A549 (cell line): Measurements from ENCODE around the gene EHF. TPM values are rescaled to one million over a fixed set of nuclear protein-coding genes. Genes with fewer than 3 reads are reported as not detected.

Experiments used
- ATAC-seq, 2 experiments: fragments of 200-7000 bp in 1 of 2; fragments of >200 bp in 1 of 2; cut with Nextera tagmentation in 1 of 2; cut with Tn5 transposase in 1 of 2; 3 replicates each; pipeline versions ENCODE4 v1.8.0 to v1.9.1; 2018 to 2020; ENCODE audit warnings: mild to moderate bottlenecking in 1 of 2, moderate library complexity in 1 of 2
- CTCF ChIA-PET: fragments of 300-600 bp; sonication (Branson Sonifier 250); formaldehyde crosslinking; extraction: SDS; loops from one replicate; lab custom pipeline; 2021; ENCODE audit warnings: antibody characterized with exemption, inconsistent platforms; lab: Yijun Ruan, JAX
- POLR2A ChIA-PET: fragments of 350-600 bp; formaldehyde crosslinking; extraction: SDS; loops from one replicate; lab custom pipeline; 2021; ENCODE audit warnings: antibody characterized with exemption, inconsistent platforms; lab: Yijun Ruan, JAX
- DNase-seq, 2 experiments: peaks; one replicate each; pipeline versions ENCODE4 v3.0.0 to v3.0.0-alpha.2; 2011 to 2016; ENCODE audit warnings: low read depth in 1 of 2, low spot score in 1 of 2
- FAIRE-seq: peaks from 2 replicates; lab custom pipeline; 2011; peaks lifted over from hg19 to GRCh38; lab: Jason Lieb, UNC
- H3K27ac ChIP-seq, 2 experiments: fragments of >200 bp; sonication (Bioruptor Twin); formaldehyde crosslinking; 3 replicates each; pipeline ENCODE4 v1.5.1; 2016 to 2017
- H3K4me1 ChIP-seq: fragments of >200 bp; sonication (Bioruptor Twin); formaldehyde crosslinking; 3 replicates; pipeline ENCODE4 v1.6.1; 2016
- H3K4me2 ChIP-seq: fragments of >200 bp; sonication (Bioruptor Twin); formaldehyde crosslinking; 3 replicates; pipeline ENCODE4 v1.6.1; 2016
- H3K4me3 ChIP-seq: fragments of >200 bp; sonication (Bioruptor Twin); formaldehyde crosslinking; 3 replicates; pipeline ENCODE4 v1.5.1; 2016
- H3K9me3 ChIP-seq: fragments of >200 bp; sonication (Bioruptor Twin); formaldehyde crosslinking; 3 replicates; pipeline ENCODE4 v1.6.1; 2016
- CBX2 ChIP-seq: fragments of 200-600 bp; sonication (generic); IDR thresholded peaks from 2 replicates; pipeline ENCODE4 v1.6.1; 2016; ENCODE audit warnings: low read depth, mild to moderate bottlenecking, borderline replicate concordance
- CBX8 ChIP-seq: fragments of 200-600 bp; sonication (generic); IDR thresholded peaks from 2 replicates; pipeline ENCODE4 v1.6.1; 2016
- EP300 ChIP-seq, 2 experiments: fragments of >200 bp; sonication (Bioruptor Twin); formaldehyde crosslinking; IDR thresholded peaks; 2 replicates in 1 of 2; 3 replicates in 1 of 2; pipeline ENCODE4 v1.6.1; 2016 to 2017
- HEYL ChIP-seq: fragments of 250-450 bp; sonication (Bioruptor Pico); IDR thresholded peaks from 2 replicates; pipeline ENCODE4 v1.8.0; 2021; ENCODE audit warnings: mild to moderate bottlenecking, moderate library complexity
- HOXA7 ChIP-seq: fragments of 250-450 bp; sonication (Bioruptor Pico); IDR thresholded peaks from 2 replicates; pipeline ENCODE4 v1.5.0; 2020; ENCODE audit warnings: mild to moderate bottlenecking, moderate library complexity
- HOXB13 ChIP-seq: fragments of 250-450 bp; sonication (Bioruptor Pico); IDR thresholded peaks from 2 replicates; pipeline ENCODE4 v1.5.0; 2020; ENCODE audit warnings: low read depth, mild to moderate bottlenecking, moderate library complexity
- NFE2L2 ChIP-seq: fragments of 150-350 bp; conservative IDR thresholded peaks from 2 replicates; pipeline ENCODE4 v1.6.1; 2014; ENCODE audit warnings: low read length
- POLR2A ChIP-seq: IDR thresholded peaks from 2 replicates; pipeline ENCODE4 v1.6.1; 2012; ENCODE audit warnings: mild to moderate bottlenecking, low read length
- POLR2AphosphoS2 ChIP-seq: conservative IDR thresholded peaks from 2 replicates; pipeline ENCODE4 v1.6.1; 2012; ENCODE audit warnings: low read length, improper control_type of control experiment, inconsistent platforms
- RAD21 ChIP-seq, 2 experiments: fragments of >200 bp in 1 of 2; sonication (Bioruptor Twin) in 1 of 2; formaldehyde crosslinking in 1 of 2; IDR thresholded peaks in 1 of 2; conservative IDR thresholded peaks in 1 of 2; 2 replicates in 1 of 2; 3 replicates in 1 of 2; pipeline ENCODE4 v1.6.1; 2012 to 2018; ENCODE audit warnings: inconsistent platforms in 1 of 2
- RNF2 ChIP-seq: fragments of 200-600 bp; sonication (generic); IDR thresholded peaks from 2 replicates; pipeline ENCODE4 v1.6.1; 2016; ENCODE audit warnings: low read depth, mild to moderate bottlenecking, antibody characterized with exemption, moderate library complexity, borderline replicate concordance
- SREBF2 ChIP-seq: fragments of 450-650 bp; IDR thresholded peaks from 2 replicates; pipeline ENCODE4 v1.6.1; 2014; ENCODE audit warnings: mild to moderate bottlenecking, moderate library complexity
- TFCP2L1 ChIP-seq: fragments of 250-450 bp; sonication (Bioruptor Pico); IDR thresholded peaks from 2 replicates; pipeline ENCODE4 v1.5.0; 2021; ENCODE audit warnings: mild to moderate bottlenecking
- ZNF302 ChIP-seq: fragments of 250-450 bp; sonication (Bioruptor Pico); IDR thresholded peaks from 2 replicates; pipeline ENCODE4 v1.9.0; 2021; ENCODE audit warnings: inconsistent platforms, mild to moderate bottlenecking, moderate library complexity
- ZSCAN20 ChIP-seq: fragments of 250-450 bp; sonication (Bioruptor Pico); IDR thresholded peaks from 2 replicates; pipeline ENCODE4 v1.8.0; 2022; ENCODE audit warnings: mild to moderate bottlenecking, moderate library complexity
- WGBS: methylation state at CpG from one replicate; pipeline ENCODE4 v1.1.6; 2017; ENCODE audit errors: missing lambda C conversion rate; 5-methylcytosine and 5-hydroxymethylcytosine counted together
- polyA plus RNA-seq, 4 experiments: library from polyadenylated mRNA; depleted of rRNA in 3 of 4; stranded (reverse); fragments of >200 nt; fragmentation: RNase III in 1 of 4; extraction: RNeasy Plus Mini Kit Qiagen cat#74134 plus additional on column Dnase treatment in 1 of 4; gene quantifications; 2 replicates in 3 of 4; 3 replicates in 1 of 4; pipeline ENCODE4 v1.2.3, GENCODE V29; 2011 to 2017
- TF ChIP-seq, protein P1 (sequence below): fragments of >200 bp; sonication (Bioruptor Twin); formaldehyde crosslinking; IDR thresholded peaks from 2 replicates; pipeline ENCODE4 v1.6.1; 2016
- TF ChIP-seq, protein P2 (sequence below): fragments of 150-350 bp; IDR thresholded peaks from 2 replicates; pipeline ENCODE4 v1.6.1; 2014; ENCODE audit warnings: low read depth, mild to moderate bottlenecking, low read length

EHF gene
- polyA plus RNA-seq, 2 of the 4 experiments (the other 2 are of a cell fraction): 5.4 to 7.8 TPM

DNA sequence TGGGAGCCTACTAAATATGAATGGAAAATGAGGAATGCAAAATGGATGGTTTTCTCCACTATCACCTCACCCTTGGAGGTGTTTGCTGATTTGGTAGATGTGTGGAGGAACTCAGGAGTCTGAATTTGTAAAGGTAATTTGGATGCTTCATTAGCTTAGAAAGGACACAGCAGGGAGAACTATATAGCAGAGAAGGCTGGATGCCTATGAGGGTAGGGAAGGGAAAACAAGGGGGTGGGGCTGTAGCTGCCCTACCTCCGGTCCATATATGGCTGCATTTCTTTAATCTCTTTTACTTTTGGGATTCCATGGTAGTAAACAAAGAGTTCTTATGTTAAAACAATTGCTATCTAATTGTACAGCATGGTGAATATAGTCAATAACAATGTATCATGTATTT, 4.8 kb upstream of the EHF start:
- ATAC-seq: no peak
- ChIA-PET CTCF (interaction anchor here (0.9 to 2.1 kb wide), 2 partner anchors 13 to 39 kb away, joined by 3 to 6 read pairs; no protein-coding TSS in a partner anchor), POLR2A (no interaction called here)

DNA sequence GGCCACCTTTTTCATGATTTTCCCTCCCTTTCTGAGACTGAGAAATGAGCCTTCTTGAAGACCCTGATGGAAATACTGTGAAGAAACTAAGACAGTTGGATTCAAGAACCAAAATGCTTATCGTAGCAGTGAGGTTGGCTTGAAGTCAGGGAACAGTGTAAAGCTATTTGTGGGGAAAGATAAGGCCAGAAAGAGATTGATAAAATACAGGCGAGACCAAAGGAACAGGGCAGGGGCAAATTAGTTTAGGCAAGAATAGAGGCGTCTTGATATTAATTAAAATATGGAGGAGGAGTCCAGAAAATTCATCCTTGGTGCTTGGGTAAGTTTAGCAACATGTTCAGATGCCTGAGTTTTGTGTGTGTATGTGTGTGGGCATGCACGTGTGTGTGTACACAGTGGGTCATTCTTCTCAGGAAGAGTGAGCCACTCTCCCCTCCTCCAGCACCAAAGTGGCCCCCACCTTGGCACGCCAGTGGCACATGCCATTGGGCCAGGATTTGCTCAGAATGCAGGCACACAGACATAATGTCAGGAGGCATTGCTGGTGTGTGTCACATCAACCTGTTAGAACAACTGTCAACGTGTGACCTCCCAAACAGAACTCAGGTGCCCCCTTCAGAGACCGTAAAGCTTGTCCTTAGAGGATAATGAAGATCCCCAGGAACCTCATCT, 3.9 kb upstream of the EHF start:
- Histone ChIP-seq H3K27ac (peak overlapping the region in 1 of 2 experiments; percentile 47; a peak in 3 of 6 replicates), H3K4me2 (no peak overlapping the region), H3K4me1 (peaks cover 28% of the 10 kb centered on the region), H3K4me3 (no peak overlapping the region), H3K9me3 (no peaks in the 10 kb centered on the region)
- FAIRE-seq (no peak), ATAC-seq (no peak), DNase-seq (no peak)
- 83% methylated on average over 7 of the region's 7 CpGs for WGBS
- ChIA-PET CTCF (interaction anchor here (1.0 kb wide), 1 partner anchor 12 kb away, joined by 3 read pairs; no protein-coding TSS in a partner anchor), POLR2A (no interaction called here)
- TF ChIP-seq NFE2L2: no peak
- no peak for TF ChIP-seq RAD21 (conservative IDR thresholded peaks at IDR 0.05 in 1 of 2, IDR thresholded peaks at IDR 0.05 in 1 of 2)

More for the DNA sequence above, 4.8 kb upstream of the EHF start:
- no peak overlapping the region for H3K4me2 ChIP-seq
- H3K27ac ChIP-seq: peak overlapping the region in 1 of 2 experiments; percentile 32; a peak in 3 of 6 replicates
- H3K4me3 ChIP-seq: no peak overlapping the region
- peaks cover 23% of the 10 kb centered on the region for H3K4me1 ChIP-seq
- TF ChIP-seq ZNF302 (no peak), EP300 (IDR thresholded peaks at IDR 0.05) (no peak), CBX2 (no peak), ZSCAN20 (CRISPR knock-in tag) (no peak), HOXB13 (CRISPR knock-in tag) (no peak), POLR2AphosphoS2 (no peak), RAD21 (conservative IDR thresholded peaks at IDR 0.05 in 1 of 2, IDR thresholded peaks at IDR 0.05 in 1 of 2) (no peak)
- TF ChIP-seq, protein P1, sequence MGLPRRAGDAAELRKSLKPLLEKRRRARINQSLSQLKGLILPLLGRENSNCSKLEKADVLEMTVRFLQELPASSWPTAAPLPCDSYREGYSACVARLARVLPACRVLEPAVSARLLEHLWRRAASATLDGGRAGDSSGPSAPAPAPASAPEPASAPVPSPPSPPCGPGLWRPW: no peak
- H3K9me3 ChIP-seq: no peaks in the 10 kb centered on the region
- DNase-seq (no peak), FAIRE-seq (no peak)
- WGBS: 86% methylated on average over 1 of the region's 1 CpG

DNA sequence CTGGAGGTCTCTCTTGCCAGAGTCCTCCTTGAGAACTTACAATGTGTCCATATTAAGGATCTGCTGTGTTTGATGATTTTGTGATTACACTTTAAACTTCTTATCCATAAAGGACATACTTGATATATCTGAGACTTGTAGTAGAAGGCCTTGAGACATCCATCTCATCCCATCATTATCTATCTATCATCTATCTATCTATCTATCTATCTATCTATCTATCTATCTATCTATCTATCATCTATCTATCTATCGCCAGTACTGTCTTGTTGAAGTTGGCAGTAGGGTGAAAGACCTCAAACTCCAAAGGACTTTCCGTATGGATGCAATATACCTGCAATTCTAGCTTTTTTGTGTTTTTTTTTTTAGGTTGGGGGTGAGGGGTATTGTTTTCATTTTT, 2.5 kb upstream of the EHF start:
- whole genome bisulfite sequencing: 82% methylated on average over 2 of the region's 2 CpGs
- POLR2A ChIA-PET: no interaction called here
- H3K4me2 ChIP-seq: no peak overlapping the region
- CTCF ChIA-PET: no interaction called here
- ATAC-seq: no peak
- peak overlapping the region in 1 of 2 experiments; percentile 61; a peak in 3 of 6 replicates for H3K27ac ChIP-seq
- DNase-seq: no peak
- no peaks in the 10 kb centered on the region for H3K9me3 ChIP-seq
- peaks cover 23% of the 10 kb centered on the region for H3K4me1 ChIP-seq
- TF ChIP-seq RNF2: no peak
- TF ChIP-seq, all 56 proteins: peak for 0
- H3K4me3 ChIP-seq: no peak overlapping the region
- FAIRE-seq: no peak

DNA sequence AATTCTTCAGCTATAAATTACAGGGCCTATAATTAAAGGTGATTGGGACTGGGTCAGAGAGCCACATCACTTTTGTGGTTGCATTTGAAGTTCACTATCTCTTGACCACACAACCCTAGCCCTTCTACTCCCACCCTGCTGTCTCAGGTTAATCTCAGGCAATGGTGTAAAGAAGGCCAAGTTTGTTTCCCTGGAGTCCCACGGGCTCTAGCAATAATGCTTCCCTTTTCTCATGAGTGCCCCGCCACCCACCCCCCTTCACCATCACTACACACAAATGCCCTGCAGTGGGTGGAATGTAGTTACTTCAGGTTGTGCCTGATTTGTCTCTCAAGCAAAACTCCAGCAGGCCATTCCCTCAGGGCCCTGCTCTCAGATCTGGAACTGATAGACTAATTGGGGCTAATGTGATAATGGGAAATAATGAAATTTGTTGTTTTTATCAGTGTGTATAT, 1.8 kb upstream of the EHF start:
- H3K4me1 ChIP-seq: peaks cover 16% of the 10 kb centered on the region
- 83% methylated on average over 2 of the region's 2 CpGs for WGBS
- TF ChIP-seq CBX8 (no peak), HOXB13 (CRISPR knock-in tag) (no peak), NFE2L2 (no peak), HEYL (CRISPR knock-in tag) (no peak), SREBF2 (no peak), POLR2A (no peak), TFCP2L1 (no peak), HOXA7 (CRISPR knock-in tag) (no peak)
- TF ChIP-seq, protein P2, sequence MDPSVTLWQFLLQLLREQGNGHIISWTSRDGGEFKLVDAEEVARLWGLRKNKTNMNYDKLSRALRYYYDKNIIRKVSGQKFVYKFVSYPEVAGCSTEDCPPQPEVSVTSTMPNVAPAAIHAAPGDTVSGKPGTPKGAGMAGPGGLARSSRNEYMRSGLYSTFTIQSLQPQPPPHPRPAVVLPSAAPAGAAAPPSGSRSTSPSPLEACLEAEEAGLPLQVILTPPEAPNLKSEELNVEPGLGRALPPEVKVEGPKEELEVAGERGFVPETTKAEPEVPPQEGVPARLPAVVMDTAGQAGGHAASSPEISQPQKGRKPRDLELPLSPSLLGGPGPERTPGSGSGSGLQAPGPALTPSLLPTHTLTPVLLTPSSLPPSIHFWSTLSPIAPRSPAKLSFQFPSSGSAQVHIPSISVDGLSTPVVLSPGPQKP: no peak
- H3K4me3 ChIP-seq: no peak overlapping the region
- ATAC-seq (no peak), FAIRE-seq (no peak), DNase-seq (no peak)
- ChIA-PET POLR2A (no interaction called here), CTCF (no interaction called here)
- H3K4me2 ChIP-seq: no peak overlapping the region
- peak overlapping the region in 1 of 2 experiments; percentile 70; a peak in 3 of 6 replicates for H3K27ac ChIP-seq
- no peaks in the 10 kb centered on the region for H3K9me3 ChIP-seq
